GM19351 (cell line): Measurements from ENCODE around the gene GRK1.
"Not testable (repeated sequence)": the region's sequence is repeated elsewhere in the genome, so short reads cannot be mapped to it uniquely, and the experiment has no call there.

ENCODE experiments used
- ATAC-seq: cut with Tn5 transposase; IDR thresholded peaks from one replicate; pipeline ENCODE4 v1.9.1; 2021; ENCODE audit warnings: mild to moderate bottlenecking, moderate library complexity; ENCODE audit not compliant: unreplicated experiment

The GRK1 gene

DNA sequence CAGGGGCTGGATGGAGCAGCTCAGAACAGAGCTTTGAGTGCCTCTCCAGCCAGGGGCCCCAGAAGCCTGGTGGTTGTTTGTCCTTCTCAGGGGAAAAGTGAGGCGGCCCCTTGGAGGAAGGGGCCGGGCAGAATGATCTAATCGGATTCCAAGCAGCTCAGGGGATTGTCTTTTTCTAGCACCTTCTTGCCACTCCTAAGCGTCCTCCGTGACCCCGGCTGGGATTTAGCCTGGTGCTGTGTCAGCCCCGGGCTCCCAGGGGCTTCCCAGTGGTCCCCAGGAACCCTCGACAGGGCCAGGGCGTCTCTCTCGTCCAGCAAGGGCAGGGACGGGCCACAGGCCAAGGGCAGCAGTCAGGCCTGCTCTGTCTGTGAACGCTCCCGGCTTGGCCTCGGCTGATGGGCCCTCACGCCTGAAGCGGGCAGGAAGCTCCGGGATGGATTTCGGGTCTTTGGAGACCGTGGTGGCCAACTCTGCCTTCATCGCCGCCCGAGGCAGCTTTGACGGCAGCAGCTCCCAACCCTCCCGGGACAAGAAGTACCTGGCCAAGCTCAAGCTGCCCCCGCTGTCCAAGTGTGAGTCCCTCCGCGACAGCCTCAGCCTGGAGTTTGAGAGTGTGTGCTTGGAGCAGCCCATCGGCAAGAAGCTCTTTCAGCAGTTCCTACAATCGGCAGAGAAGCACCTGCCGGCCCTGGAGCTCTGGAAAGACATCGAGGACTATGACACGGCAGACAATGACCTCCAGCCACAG, at the start of gene GRK1:
Gene GRK1, plus strand, starts transcription at position 269 of the 751 bp plus-strand sequence. Its CDS starts 168 bp downstream, at position 437.
- ATAC-seq, result no peak

DNA sequence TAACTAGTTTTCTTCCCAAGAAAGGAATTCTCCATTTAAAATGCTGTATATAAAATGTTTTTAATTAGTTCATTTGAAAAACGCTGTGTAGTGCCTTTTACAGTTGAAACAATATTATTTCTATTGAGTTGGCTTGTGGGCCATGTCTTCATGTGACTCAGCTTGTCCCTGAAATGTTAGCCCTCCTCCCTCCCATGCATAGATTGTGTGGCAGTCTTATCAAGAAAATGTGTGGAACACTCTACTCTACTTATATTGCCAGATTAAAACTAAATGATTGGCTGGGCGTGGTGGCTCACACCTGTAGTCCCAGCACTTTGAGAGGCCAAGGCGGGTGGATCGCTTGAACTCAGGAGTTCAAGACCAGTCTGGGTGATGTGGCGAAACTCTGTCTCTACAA, 49.1 kb upstream of the GRK1 start:
- ATAC-seq, result no peak

- no peak for ATAC-seq
Measured at GRCh38 chr13:113618455-113618854, 48.6 kb upstream of the GRK1 start.

GRCh38 chr13:113620036-113620796, 46.8 kb upstream of the GRK1 start:
- no peak for ATAC-seq

- ATAC-seq, result no peak
Measured at GRCh38 chr13:113621046-113621445, 46.0 kb upstream of the GRK1 start.

- ATAC-seq, result not testable (repeated sequence)
Measured at GRCh38 chr13:113621498-113621897, 45.5 kb upstream of the GRK1 start.

GRCh38 chr13:113621986-113622550, 45.0 kb upstream of the GRK1 start:
- not testable (repeated sequence) for ATAC-seq

GRCh38 chr13:113622791-113623490, 44.1 kb upstream of the GRK1 start:
- no peak for ATAC-seq

DNA sequence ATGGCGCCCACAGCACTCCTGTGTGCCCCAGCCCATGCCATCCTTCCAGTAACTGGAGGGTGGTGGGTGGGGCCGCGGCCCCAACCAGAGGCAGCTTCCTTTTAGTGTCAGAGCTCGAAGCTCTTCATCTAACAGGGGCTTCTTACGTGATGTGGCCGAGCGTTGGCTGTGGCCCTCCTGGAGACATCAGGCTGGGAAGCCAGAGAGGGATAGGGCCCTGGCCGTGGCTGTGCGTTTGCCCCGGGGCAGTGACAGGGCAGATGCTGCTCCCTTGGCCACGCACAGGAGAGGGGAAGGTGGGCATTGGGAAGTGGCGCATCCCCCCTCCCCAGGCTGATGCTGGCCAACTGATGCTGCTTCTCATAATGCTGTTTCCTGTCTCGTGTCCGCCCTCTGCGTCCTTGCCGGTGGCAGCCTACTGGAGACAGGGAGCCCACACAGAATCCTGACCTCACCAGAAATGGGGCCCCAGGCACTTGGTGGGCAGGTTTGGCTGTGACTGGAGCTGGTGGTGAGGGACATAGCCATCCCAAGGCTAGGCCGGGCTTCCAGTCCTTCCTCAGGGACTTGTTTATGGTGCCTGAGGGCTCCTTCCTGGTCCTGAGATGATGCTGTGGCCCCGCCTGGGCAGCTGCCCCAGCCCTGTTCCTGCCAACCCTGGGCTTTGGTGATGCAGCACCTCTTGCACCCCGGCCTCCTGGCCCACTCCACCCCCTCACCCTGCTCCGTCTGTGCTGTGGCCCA, 43.4 kb upstream of the GRK1 start:
- ATAC-seq, result no peak

DNA sequence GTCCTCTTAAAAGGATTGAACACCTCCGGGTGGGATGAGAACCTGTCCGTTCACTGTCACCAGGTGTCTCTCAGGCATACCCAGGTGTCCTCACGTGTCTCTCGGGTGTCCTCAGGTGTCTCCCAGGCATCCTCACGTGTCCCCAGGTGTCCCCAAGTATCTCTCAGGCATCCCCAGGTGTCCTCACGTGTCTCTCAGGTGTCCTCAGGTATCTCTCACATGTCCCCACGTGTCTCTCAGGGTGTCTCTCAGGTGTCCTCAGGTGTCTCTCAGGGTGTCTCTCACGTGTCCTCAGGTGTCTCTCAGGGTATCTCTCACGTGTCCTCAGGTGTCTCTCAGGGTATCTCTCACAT, 42.8 kb upstream of the GRK1 start:
- ATAC-seq, result no peak

DNA sequence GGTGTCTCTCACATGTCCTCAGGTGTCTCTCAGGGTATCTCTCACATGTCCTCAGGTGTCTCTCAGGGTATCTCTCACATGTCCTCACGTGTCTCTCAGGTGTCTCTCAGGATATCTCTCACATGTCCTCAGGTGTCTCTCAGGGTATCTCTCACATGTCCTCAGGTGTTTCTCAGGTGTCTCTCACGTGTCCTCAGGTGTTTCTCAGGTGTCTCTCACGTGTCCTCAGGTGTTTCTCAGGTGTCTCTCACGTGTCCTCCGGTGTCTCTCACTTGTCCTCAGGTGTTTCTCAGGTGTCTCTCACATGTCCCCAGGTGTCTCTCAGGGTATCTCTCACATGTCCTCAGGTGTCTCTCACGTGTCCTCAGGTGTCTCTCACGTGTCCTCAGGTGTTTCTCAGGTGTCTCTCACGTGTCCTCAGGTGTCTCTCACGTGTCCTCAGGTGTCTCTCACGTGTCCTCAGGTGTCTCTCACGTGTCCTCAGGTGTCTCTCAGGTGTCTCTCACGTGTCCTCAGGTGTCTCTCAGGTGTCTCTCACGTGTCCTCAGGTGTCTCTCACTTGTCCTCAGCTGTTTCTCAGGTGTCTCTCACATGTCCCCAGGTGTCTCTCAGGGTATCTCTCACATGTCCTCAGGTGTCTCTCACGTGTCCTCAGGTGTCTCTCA, 42.2 kb upstream of the GRK1 start:
- ATAC-seq, result not testable (repeated sequence)

GRCh38 chr13:113625965-113626721, 40.9 kb upstream of the GRK1 start:
- no peak for ATAC-seq

- ATAC-seq, result no peak
Measured at GRCh38 chr13:113627136-113627535, 39.9 kb upstream of the GRK1 start.

DNA sequence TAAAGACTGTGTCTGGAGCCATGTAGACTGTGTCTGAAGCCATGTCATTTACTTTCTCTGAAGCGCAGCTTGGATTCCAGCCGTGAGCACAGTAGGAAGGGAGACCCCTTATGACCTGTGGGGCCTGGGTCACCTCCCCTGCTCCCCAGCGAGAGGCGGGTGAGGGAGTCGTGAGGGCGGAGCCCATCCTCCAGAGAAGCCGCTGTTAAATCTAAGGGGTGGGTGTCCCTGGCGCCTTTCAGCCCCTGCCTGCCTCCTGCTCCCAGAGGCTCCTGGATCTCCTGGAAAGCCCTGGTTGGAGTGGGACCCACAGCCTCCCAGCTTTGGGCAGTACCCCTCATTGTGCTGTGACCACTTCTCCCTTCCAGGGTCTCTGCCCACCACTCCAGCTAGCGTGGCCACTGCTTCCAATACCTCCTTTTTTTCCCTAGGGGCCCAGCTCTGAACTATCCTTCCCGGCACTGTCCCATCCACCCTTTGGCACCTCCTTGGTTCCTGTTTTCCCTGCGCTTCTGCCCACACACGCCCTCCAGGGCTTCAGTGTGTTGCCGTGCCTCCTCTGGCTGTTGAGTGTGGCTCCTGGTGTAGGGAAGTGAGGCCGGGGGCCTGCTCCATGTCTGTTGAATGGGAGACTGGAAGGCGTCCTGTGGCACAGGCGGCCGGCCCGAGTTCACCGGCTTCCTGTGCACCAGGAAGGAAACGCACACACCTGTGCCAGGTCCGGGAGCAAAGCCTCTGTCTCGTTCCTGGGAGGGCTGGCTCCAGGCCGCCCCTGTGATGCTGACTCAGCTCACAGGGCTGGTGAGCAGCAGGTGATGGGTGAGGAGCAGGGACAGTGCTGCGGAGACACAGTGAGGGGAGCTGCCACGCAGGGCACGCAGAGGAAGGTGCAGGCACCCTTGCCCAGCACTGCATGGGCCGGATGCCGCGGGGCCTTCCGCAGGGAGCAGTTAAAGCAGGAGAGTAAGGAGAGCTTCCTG, 38.4 kb upstream of the GRK1 start:
- no peak for ATAC-seq

- ATAC-seq, result no peak
Measured at GRCh38 chr13:113629866-113630265, 37.2 kb upstream of the GRK1 start.

DNA sequence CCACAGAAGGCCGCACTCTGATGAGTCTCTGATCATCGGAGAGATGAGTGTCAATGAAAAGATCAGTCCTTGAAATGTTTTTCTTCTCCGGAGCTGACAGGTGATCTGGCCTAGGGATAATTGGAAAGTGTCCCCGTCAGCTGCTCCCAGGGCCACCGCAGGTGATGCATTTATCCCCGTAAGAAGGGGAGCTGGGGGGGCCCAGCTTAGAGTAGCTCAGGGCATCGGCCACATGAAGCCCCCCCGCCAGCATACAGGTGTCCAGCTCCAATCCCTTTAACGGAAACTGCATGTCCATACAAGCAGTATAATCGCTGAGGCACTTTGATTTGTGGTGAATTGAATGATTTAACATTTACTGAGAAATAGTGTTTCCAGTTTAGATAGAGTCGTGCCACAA, 36.7 kb upstream of the GRK1 start:
- no peak for ATAC-seq

GRCh38 chr13:113630804-113631203, 36.2 kb upstream of the GRK1 start:
- no peak for ATAC-seq

- ATAC-seq, result no peak
Measured at GRCh38 chr13:113631341-113632095, 35.5 kb upstream of the GRK1 start.
